DMS53 treated with DMSO at 0.1 percent for 48 hours (cell line): ENCODE results near the gene WWC1.
"Not testable (repeated sequence)": the region's sequence is repeated elsewhere in the genome, so short reads cannot be mapped to it uniquely, and the experiment has no call there.

ENCODE experiments used
- DNase-seq: peaks from one replicate; lab custom pipeline; 2025; ENCODE audit not compliant: unreplicated experiment; lab: John Stamatoyannopoulos, UW

Gene WWC1

DNA sequence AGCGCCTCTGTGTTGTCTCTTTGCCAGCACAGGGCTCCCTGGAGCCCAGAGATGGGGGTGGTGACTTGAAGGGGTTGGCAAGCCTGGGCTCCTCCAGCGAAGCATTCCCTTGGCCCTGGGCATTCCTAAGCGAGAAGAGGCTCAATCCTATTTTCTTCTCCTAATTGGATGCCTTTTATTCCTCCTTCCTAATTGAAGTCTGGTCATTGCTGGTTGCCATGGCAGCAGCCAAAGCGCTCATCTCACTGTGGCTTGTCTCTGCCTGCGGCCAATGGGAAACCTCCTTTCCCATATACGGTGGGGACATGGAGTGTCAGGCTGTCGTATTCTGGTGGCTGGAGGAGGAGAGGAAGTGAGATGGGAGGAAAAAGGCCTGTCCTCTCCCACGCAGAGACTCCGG lies 142.6 kb downstream of the WWC1 start:
- DNase-seq: no peak

- no peak for DNase-seq
Observed at GRCh38 chr5:168434746-168435321, 143.4 kb downstream of the WWC1 start.

- DNase-seq: not testable (repeated sequence)
Observed at GRCh38 chr5:168435340-168435739, 143.9 kb downstream of the WWC1 start.

DNA sequence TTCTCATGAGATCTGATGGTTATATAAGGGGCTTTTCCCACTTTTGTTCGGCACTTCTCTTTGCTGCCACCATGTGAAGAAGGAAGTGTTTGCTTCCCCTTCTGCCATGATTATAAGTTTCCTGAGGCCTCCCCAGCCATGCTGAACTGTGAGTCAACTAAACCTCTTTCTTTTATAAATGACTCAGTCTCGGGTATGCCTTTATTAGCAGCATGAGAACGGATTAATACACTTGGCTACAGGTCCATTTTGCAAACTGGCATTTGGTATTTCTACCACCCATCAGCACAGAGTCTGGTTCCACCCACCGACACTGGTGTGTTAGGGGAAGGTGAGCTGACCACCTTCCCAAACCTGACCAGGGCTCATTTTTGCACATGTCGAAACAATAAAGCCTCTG lies 146.9 kb downstream of the WWC1 start:
- no peak for DNase-seq

GRCh38 chr5:168443533-168443932 lies 152.1 kb downstream of the WWC1 start:
- no peak for DNase-seq

DNA sequence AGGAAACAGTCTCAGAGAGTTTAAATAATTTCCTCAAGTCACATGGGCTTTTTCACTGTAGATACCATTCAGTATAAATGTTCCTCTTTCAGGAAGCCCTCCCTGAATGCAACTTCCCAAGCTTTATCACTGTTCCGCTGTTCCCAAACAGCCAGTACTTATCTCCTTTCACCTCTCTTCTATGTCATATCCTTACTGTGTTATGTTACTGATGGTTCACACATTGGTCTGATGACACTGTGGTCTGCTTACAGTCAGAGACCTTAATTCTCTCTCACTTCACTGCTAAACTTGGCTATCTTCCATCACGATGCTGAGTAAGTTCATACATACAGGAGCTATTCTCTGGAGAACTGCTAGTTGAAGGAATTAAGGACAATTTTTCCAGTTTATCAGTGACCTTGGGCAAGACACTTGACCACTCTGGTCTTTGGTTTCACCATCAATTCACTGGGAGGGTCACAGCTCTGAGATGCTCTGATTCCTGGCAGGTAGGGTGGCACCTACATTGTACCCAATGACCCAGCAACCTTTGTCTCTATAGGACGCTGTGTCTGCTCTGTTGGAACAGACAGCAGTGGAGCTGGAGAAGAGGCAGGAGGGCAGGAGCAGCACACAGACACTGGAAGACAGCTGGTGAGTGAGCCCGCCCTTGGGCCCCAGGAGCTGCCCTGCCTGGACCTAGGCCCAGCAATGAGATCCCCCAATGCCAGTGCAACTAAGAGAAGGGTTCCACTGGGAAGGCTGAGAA lies 152.7 kb downstream of the WWC1 start:
- no peak for DNase-seq

GRCh38 chr5:168446983-168447619 lies 155.7 kb downstream of the WWC1 start:
- no peak for DNase-seq

DNA sequence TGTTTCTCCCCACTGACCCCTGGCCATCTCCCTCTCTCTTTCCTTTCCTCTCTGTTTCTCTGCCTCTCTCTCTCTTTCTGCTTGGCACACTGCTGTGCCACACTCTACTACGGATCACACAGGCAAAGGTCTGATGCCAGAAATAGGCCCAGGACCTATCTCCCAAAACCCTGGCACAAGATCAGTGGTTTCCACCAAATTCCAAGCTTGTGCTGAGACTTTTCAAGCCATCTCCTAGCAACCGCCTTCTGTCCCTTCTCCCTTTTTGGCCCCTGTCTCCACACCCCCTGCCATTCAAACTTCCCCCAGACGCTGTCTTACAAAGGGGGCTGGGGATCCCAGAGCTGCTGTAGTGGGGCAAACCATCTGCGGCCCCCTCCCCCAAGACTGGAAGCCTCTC lies 156.4 kb downstream of the WWC1 start:
- DNase-seq: no peak

DNA sequence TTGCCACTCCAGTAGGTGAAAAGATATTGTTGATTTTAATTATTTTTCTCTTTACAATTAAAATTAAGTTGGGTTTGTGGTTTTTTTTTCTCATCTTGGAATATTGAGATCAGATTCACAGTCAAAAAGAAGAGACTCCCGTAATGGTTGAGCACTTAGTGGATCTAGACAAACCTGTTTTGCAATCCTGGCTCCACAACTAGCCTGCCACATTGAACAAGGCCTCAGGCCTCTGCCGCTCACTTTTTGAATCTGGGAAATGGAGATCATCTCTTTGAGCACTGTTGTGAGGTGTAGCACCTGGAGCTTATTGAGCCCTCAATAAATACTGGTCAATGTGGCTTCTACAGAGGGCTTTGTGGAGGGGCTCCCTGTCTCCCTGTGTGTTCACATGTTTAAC lies 157.7 kb downstream of the WWC1 start:
- peak; percentile 35 for DNase-seq

DNA sequence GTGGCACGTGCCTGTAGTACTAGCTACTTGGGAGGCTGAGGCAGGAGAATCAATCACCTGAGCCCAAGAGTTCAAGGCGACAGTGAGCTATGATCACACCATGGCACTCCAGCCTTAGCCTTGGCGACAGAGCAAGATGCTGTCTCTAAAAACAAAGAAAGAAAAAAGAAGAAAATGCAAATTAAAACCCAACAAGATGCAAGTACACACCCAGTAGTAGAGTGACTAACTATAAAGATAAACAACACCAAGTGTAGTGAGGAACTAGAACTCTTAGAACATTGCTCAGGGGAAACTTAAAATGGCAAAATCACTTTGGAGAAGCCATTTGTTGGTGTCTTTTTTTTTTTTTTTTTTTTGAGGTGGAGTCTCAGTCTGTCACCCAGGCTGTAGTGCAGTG lies 160.1 kb downstream of the WWC1 start:
- DNase-seq: no peak

DNA sequence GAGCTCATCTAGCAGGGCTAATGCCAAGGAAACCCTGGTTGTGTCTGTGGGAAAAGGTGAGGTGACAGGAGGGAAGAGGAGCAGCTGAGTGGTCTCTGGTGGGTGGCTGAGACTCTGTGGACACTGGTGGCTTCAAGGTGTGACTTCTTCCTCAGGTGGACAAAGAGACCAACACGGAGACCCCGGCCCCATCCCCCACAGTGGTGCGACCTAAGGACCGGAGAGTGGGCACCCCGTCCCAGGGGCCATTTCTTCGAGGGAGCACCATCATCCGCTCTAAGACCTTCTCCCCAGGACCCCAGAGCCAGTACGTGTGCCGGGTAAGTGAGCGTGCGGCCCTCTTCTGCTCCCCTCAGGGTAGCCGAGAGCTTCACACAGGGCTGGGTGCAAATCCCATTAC lies 163.8 kb downstream of the WWC1 start:
- no peak for DNase-seq

- no peak for DNase-seq
Observed at GRCh38 chr5:168457542-168457941, 166.1 kb downstream of the WWC1 start.

- DNase-seq: no peak
Observed at GRCh38 chr5:168460606-168461005, 169.2 kb downstream of the WWC1 start.

- no peak for DNase-seq
Observed at GRCh38 chr5:168463081-168463480, 171.6 kb downstream of the WWC1 start.

DNA sequence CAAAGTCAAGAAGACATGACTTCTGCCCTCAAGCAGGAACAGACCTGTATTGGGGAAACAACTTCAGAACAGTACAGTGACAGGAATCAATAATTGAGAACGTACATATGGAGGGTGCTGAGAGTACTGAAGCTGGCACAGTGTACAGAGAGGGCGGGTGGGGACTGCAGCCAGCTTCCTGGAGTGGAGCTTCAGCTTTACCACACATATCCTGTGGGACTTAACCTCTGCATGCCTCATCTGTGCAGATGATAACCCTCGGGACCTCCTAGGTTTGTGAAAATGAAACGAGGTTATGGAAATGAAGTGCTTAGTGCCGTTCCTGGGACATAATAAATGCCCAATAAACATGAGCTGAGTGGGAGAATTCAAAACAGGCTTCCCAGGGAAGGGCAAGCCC lies 172.8 kb downstream of the WWC1 start:
- DNase-seq: no peak

DNA sequence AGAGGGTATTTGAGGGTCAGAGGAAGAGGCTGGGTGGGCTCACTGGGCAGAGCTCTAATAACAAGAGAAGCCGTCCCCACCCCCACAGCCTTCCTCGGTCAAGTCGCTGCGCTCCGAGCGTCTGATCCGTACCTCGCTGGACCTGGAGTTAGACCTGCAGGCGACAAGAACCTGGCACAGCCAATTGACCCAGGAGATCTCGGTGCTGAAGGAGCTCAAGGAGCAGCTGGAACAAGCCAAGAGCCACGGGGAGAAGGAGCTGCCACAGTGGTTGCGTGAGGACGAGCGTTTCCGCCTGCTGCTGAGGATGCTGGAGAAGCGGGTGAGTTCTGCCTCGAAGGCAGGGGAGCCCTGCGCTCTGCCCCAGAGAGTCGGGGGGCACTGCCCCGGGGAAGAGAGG lies 173.2 kb downstream of the WWC1 start:
- no peak for DNase-seq

- DNase-seq: no peak
Observed at GRCh38 chr5:168467755-168468330, 176.4 kb downstream of the WWC1 start.

GRCh38 chr5:168468836-168469235 lies 177.4 kb downstream of the WWC1 start:
- no peak for DNase-seq

DNA sequence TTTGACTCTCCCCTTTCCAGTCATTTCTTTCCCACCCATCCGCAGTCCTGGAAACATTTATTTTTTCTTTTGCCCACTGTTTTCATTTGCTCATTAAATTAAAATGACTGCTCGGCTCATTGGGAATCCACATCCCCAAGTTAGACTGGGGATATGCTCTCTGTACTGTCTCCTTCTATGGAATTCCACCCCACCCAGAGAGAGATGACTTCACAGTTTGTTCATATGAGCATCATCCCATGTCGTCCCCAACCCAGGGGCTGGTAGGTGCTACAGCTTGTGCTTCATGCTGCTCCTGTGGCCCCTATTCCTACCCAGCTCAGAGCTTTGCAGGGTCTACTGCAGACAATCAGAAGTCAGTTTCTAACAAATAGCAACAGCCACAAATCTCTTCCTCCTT lies 178.4 kb downstream of the WWC1 start:
- DNase-seq: no peak

GRCh38 chr5:168471785-168472184 lies 180.3 kb downstream of the WWC1 start:
- no peak for DNase-seq

- DNase-seq: no peak
Observed at GRCh38 chr5:168472329-168472728, 180.9 kb downstream of the WWC1 start.

- DNase-seq: no peak
Observed at GRCh38 chr5:168474319-168474718, 182.9 kb downstream of the WWC1 start.
